SU-DHL-6 (cell line): Measurements from ENCODE around the gene CABLES2.
"Not testable (repeated sequence)": the region's sequence is repeated elsewhere in the genome, so short reads cannot be mapped to it uniquely, and the experiment has no call there.

Experiments used
- EZH2phosphoT487 ChIP-seq: fragments of 200-600 bp; sonication (generic), shearing (Covaris generic); conservative IDR thresholded peaks from 2 replicates; pipeline ENCODE4 v1.6.1; 2018; ENCODE audit warnings: mild to moderate bottlenecking, antibody characterized with exemption, low read length, moderate library complexity, mixed read lengths
- TF ChIP-seq, protein P1 (sequence below): fragments of 200-600 bp; sonication (generic); IDR thresholded peaks from one replicate; pipeline ENCODE4 v1.5.1; 2017; ENCODE audit warnings: antibody characterized with exemption, mild to moderate bottlenecking, low read length, moderate library complexity; ENCODE audit not compliant: insufficient read depth, poor library complexity, severe bottlenecking

DNA sequence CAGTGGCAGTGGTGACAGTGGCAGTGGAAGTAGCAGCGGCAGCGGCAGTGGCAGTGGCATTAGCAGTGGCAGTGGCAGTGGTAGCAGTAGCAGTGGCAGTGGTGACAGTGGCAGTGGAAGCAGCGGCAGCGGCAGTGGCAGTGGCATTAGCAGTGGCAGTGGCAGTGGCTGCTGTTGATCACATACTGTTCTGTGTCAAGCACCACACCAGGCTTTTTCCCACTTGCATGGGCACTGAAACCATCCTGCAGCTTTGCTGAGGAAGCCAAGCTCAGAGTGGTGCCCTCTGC is 18.9 kb upstream of the CABLES2 start:
- TF ChIP-seq, protein P1, sequence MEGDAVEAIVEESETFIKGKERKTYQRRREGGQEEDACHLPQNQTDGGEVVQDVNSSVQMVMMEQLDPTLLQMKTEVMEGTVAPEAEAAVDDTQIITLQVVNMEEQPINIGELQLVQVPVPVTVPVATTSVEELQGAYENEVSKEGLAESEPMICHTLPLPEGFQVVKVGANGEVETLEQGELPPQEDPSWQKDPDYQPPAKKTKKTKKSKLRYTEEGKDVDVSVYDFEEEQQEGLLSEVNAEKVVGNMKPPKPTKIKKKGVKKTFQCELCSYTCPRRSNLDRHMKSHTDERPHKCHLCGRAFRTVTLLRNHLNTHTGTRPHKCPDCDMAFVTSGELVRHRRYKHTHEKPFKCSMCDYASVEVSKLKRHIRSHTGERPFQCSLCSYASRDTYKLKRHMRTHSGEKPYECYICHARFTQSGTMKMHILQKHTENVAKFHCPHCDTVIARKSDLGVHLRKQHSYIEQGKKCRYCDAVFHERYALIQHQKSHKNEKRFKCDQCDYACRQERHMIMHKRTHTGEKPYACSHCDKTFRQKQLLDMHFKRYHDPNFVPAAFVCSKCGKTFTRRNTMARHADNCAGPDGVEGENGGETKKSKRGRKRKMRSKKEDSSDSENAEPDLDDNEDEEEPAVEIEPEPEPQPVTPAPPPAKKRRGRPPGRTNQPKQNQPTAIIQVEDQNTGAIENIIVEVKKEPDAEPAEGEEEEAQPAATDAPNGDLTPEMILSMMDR: not testable (repeated sequence)
- not testable (repeated sequence) for TF ChIP-seq EZH2phosphoT487
